HG02798 (cell line): ENCODE measurements around the gene WDR55.
"Not testable (repeated sequence)": the region's sequence is repeated elsewhere in the genome, so short reads cannot be mapped to it uniquely, and the experiment has no call there.

Experiments used
- ATAC-seq: cut with Tn5 transposase; IDR thresholded peaks from one replicate; pipeline ENCODE4 v1.9.1; 2021; ENCODE audit warnings: mild to moderate bottlenecking; ENCODE audit not compliant: unreplicated experiment, poor library complexity

Gene WDR55

DNA sequence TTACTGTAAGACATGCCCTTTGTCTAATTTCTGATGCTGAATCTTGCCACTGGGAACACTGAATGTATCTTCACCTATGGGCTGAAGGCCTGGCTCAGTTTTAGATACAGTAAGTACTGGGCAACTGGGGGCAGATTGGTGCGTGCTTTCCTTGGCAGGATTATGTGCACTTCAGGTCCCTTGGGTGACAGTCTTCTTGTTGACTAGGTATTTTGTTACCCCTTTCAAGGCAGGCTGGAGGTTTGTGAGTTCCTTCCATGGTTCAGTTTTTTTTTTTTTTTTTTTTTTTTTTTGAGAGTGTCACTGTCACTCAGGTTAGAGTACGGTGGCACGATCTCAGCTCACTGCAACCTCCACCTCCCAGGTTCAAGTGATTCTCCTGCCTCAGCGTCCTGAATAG lies 43.1 kb downstream of the WDR55 start:
- no peak for ATAC-seq

DNA sequence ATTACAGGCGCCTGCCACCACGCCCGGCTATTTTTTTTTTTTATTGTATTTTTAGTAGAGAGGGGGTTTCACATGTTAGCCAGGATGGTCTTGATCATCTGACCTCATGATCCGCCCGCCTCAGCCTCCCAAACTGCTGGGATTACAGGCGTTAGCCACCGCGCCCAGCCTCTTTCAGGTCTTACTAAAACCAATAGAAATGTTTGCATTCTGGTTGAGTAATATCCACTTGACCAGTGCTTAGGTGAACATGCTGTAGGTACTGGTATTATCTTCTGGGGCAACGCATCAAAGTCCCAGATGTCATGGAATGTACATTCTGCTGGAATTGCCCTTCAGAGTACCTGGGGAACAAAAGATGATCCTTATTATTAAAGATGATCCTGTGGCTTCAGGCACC lies 44.1 kb downstream of the WDR55 start:
- ATAC-seq, result not testable (repeated sequence)

DNA sequence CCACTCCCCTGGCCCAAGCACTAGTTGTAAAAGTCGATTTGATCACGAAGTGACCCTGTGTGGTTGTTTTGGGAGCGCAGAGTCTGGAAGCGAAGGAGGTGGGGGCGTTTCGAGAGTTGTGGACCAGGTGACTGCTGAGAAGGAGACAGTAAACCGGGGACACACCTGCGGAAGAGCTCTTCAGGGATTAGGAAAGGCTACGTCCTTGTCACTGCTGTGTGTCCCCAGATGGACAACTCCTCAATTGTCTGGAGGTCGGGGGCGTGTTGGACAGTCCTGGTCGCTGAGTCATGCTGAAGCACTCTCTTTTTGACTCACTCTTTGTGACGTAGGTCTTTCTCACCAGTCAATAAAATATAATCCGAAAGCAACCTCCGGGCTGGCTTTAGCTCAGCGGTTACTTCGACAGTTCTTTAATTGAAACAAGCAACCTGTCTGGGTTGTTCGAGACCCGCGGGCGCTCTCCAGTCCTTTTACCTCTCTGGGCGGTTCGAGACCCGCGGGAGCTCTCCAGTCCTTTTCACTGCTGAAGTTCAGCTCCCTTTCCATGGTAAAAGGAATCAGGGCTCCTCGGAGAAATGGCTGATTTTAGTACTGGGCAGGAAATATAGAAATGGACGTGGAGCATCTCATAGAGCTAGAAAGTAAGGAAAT lies 46.3 kb downstream of the WDR55 start:
- peak; percentile 93 for ATAC-seq

DNA sequence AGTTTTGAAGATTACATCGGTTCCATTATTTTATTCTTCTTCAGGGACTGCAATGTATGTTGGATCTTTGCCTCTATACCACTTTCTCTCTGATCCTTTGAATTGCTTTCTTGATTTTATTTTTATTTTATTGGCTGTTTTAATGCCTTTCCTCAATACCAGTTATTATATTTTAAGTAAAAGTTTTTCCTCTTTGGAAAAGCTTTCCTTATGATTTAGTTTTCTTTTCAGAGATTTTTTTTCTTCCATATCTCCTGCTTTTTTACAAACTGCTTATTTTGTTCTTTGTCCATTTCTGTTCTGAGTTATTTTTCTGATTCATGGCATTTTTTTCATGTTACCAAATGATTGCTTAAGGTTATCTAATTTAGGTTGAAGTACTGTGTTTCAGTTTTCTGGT lies 47.1 kb downstream of the WDR55 start:
- ATAC-seq, result no peak

DNA sequence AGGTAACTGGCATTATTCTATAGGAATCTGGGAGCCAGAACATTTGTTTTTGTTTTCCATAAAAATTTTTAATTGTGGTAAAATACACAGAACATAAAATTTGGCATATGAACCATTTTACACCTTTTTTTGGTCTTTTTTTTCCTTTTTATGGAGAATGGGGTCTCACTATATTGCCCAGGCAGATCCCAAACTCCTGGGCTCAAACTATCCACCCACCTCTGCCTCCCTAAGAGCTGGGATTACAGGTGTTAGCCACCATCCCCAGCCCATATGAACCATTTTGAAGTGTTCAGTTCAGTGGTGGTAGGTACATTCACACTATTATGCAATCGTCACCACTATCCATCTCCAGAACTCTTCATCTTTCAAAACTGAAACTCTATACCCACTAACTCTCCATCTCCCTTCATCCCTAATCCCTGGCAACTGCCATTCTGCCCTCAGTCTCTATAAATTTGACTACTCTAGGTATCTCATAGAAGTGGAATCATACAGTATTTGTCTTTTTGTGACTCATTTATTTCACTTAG lies 48.9 kb downstream of the WDR55 start:
- no peak for ATAC-seq

DNA sequence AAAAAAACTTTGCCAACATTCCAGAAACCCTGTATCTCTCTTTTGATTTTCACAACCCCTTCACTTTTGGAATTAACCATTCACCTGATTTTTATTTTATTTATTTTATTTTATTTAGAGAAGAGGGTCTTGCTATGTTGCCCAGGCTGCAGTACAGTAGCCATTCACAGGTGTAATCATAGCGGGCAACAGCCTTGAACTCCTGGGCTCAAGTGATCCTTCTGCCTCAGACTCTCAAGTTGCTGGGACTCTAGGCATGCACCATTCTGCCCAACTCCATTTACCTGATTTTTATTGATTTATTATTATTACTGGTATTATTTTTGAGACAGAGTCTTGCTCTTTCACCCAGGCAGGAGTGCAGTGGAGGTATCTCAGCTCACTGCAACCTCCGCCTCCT lies 51.5 kb downstream of the WDR55 start:
- ATAC-seq, result not testable (repeated sequence)

DNA sequence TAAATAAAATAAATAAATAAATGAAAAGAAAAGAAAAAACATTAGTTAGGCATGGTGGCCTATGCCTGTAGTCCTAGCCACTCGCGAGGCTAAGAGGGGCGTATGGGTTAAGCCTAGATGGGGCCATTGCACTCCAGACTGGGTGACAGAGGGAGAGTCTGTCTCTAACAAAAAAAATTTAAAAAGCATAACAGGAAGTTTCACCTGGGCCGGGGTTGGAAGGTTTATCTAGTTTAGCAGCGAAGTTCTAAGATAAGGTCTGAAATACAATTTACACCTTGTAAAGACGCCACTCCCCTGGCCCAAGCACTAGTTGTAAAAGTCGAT lies 53.5 kb downstream of the WDR55 start:
- no peak for ATAC-seq

DNA sequence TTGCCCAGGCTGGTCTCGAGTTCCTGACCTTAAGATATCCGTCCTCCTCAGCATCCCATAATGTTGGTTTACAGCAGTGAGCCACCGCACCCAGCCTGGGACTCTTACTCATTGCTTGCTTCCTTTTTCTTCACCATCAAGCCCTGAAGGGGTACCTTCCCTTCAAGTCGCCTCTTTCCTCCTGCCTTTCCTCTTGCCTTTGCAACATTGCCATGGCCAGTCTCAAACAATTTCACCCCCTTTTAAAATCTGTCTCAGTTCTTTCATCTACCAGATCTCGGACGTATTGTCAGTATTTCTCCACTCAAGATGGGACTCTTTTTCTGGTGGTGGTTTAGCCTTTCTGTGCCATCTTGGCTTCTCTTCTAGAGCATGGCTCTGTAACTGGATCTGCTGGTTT lies 56.0 kb downstream of the WDR55 start:
- ATAC-seq, result not testable (repeated sequence)

DNA sequence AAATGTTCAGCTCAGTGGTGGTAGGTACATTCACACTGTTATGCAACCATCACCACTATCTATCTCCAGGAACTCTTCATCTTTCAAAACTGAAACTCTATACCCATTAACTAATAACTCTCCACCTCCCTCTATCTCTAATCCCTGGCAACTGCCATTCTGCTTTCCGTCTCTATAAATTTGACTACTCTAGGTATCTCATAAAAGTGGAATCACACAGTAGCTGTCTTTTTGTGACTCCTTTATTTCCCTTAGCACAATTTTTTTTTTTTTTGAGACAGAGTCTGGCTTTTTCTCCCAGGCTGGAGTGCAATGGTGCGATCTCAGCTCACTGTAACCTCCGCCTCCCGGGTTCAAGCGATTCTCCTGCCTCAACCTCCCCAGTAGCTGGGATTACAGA lies 56.7 kb downstream of the WDR55 start:
- not testable (repeated sequence) for ATAC-seq
